GM12801 (cell line): ENCODE results near the gene PCDHGB2.

Experiments
- CTCF ChIP-seq: IDR thresholded peaks from one replicate; pipeline ENCODE4 v1.5.1; 2011; ENCODE audit warnings: control low read depth; ENCODE audit not compliant: insufficient read length; ENCODE audit errors: extremely low read depth

PCDHGB2 gene

GRCh38 chr5:141328231-141328630 is 31.6 kb upstream of the PCDHGB2 start:
- no peak for TF ChIP-seq CTCF

GRCh38 chr5:141330299-141331080 is 29.3 kb upstream of the PCDHGB2 start, which contains the start of gene PCDHGA1:
Gene PCDHGA1 (plus strand): TSS chr5:141330514.
- TF ChIP-seq CTCF: no peak

GRCh38 chr5:141338538-141339306 is 21.1 kb upstream of the PCDHGB2 start, which contains the start of gene PCDHGA2:
Gene PCDHGA2 (plus strand): TSS chr5:141338760.
- no peak for TF ChIP-seq CTCF

- TF ChIP-seq CTCF: no peak
Measured at GRCh38 chr5:141342773-141343172, 17.0 kb upstream of the PCDHGB2 start.

GRCh38 chr5:141343242-141343952 is 16.4 kb upstream of the PCDHGB2 start, which contains the start of gene PCDHGA3:
Gene PCDHGA3 (plus strand): TSS chr5:141343829. CDS start chr5:141344034, 205 bp downstream.
- TF ChIP-seq CTCF: no peak

GRCh38 chr5:141343953-141344463 is 15.8 kb upstream of the PCDHGB2 start:
- TF ChIP-seq CTCF: no peak

- TF ChIP-seq CTCF: no peak
Measured at GRCh38 chr5:141345327-141345726, 14.5 kb upstream of the PCDHGB2 start.
